HG02798 (cell line): ENCODE measurements around the gene SRMS.

Experiments used
- ATAC-seq: cut with Tn5 transposase; IDR thresholded peaks from one replicate; pipeline ENCODE4 v1.9.1; 2021; ENCODE audit warnings: mild to moderate bottlenecking; ENCODE audit not compliant: unreplicated experiment, poor library complexity

SRMS gene

GRCh38 chr20:63507083-63507743 lies 40.3 kb downstream of the SRMS start:
- ATAC-seq: no peak

- ATAC-seq: no peak
Observed at GRCh38 chr20:63505723-63506122, 41.8 kb downstream of the SRMS start.

GRCh38 chr20:63505281-63505680 lies 42.3 kb downstream of the SRMS start:
- no peak for ATAC-seq

GRCh38 chr20:63504642-63505041 lies 42.9 kb downstream of the SRMS start:
- ATAC-seq: no peak

- no peak for ATAC-seq
Observed at GRCh38 chr20:63503524-63503923, 44.0 kb downstream of the SRMS start.

GRCh38 chr20:63502671-63503172 lies 44.8 kb downstream of the SRMS start:
- no peak for ATAC-seq

GRCh38 chr20:63501818-63502670 lies 45.5 kb downstream of the SRMS start:
- ATAC-seq: no peak

GRCh38 chr20:63500902-63501817 lies 46.4 kb downstream of the SRMS start:
- no peak for ATAC-seq

GRCh38 chr20:63500151-63500901 lies 47.2 kb downstream of the SRMS start:
- no peak for ATAC-seq

- ATAC-seq: no peak
Observed at GRCh38 chr20:63499338-63499969, 48.1 kb downstream of the SRMS start.

GRCh38 chr20:63498960-63499337 lies 48.6 kb downstream of the SRMS start, which contains the start of gene EEF1A2:
Gene EEF1A2 (minus strand): TSS chr20:63499083. CDS start chr20:63497763, 1,320 bp downstream.
- ATAC-seq: no peak

GRCh38 chr20:63497946-63498935 lies 49.3 kb downstream of the SRMS start:
- no peak for ATAC-seq

- ATAC-seq: no peak
Observed at GRCh38 chr20:63497138-63497945, 50.2 kb downstream of the SRMS start.

GRCh38 chr20:63496596-63497120 lies 50.9 kb downstream of the SRMS start:
- ATAC-seq: no peak

GRCh38 chr20:63495741-63496595 lies 51.6 kb downstream of the SRMS start:
- no peak for ATAC-seq

- ATAC-seq: no peak
Observed at GRCh38 chr20:63495167-63495720, 52.3 kb downstream of the SRMS start.
